ENCODE results near the gene CD2BP2. TPM values are rescaled to one million over a fixed set of nuclear protein-coding genes. Genes with fewer than 3 reads are reported as not detected.
"Not testable (repeated sequence)": the region's sequence is repeated elsewhere in the genome, so short reads cannot be mapped to it uniquely, and the experiment has no call there.

The CD2BP2 gene
- 34.3 TPM for polyA plus RNA-seq (ENCODE audit: insufficient read length)

DNA sequence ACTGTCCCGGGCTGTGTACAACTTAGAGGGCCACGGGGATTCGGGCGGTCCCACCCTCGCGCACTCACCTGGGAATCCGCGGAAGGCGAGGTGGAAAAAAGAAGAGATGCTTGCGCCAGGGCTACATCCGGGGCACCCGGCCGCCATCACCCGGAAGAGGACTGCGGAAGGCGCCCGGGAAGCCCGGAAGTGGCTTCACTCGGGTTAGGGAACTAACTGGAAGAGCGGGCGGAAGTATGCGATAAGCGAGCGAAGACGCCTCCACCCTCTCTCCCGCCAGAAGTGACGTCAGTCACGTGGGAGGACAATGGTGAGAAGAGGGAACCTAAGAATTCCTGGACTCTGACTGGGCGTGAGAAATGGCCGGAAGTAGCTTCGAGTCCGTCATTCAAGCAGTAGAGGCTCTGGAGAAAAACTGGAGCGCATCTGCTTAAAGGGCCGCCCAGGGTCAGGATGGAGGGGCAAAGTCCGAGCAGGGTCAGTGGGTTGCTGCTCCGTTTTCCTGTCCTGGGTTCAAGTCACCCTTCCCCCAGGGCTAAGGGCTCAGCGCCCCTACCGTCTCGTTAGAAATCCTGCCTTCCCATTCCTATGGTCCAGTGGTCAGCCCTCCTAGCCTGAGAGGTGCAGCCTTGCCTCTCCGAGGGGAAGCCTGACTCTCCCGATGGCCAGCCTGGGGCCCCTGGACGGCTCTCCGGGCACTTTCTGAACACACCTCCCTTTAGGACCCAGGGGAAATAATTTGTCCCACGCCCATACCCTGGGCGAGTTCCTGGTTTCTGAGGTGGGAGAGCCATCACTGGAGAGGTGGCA is at the start of gene CD2BP2:
Gene CD2BP2, minus strand, starts transcription at position 165 of the 810 bp plus-strand sequence. CDS start 627 bp downstream, outside the sequence.
- DNase-seq = peak; percentile 100

DNA sequence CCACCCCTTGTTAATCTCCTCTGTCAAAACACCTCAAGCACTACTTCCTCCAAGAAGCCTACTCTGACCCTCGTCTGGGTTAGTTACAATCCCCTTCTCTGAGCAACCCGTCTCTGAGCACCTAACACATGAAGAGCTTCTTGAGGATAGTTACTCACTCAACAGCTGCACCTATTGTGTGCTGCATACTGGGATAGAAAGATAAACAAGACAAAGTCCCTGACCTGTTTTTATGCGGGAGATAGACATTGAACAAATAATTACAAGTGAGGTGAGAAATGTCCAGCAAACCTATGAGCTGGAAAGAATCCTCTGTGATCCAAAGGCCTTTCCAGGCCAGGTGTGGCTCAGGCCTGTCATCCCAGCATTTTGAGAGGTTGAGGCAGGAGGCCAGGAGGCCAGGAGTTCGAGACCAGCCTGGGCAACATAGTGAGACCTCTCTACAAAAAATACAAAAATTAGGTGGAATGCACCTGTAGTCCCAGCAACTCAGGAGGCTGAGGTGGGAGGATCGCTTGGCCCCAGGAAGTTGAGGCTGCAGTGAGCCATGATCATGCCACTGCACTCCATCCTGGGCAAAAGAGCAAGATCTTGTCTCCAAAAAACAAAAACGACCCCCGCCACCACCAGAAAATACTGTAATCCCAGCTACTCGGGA is 46.8 kb upstream of the CD2BP2 start:
- no peak for DNase-seq

DNA sequence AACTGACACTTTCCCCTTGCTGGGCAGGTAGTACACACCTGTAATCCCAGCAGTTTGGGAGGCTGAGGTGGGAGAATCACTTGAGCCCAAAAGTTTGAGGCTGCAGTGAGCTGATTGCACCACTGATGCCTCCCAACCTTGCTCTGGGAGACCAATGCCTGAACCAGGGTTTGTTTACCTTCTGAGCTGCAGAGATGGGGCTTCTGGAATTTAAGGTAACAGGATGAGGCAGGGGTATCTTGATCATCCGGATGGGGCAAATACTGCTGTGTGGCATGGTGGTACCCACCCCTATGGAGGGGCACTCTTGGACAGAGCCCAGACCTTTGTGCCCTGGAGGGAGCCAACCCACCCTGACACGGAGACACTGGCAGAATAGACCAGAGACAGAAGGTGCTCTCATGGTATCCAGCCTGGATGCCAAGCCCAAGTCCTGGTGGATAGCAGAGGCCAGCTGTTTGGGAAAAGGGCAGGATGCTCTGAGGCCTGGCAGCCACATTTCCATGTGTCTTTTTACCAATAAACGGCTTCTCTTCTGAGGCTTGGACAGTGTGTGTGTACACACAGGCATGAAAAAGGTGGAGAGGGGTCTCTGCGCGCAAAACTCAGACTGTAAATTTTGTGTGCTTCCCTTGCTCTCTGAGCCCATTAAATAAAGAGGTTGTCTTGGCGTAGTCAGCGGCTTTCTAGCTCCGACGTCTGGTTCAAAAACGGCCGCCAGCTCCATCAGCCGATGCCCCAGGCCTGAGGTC is 44.5 kb upstream of the CD2BP2 start:
- no peak for DNase-seq

DNA sequence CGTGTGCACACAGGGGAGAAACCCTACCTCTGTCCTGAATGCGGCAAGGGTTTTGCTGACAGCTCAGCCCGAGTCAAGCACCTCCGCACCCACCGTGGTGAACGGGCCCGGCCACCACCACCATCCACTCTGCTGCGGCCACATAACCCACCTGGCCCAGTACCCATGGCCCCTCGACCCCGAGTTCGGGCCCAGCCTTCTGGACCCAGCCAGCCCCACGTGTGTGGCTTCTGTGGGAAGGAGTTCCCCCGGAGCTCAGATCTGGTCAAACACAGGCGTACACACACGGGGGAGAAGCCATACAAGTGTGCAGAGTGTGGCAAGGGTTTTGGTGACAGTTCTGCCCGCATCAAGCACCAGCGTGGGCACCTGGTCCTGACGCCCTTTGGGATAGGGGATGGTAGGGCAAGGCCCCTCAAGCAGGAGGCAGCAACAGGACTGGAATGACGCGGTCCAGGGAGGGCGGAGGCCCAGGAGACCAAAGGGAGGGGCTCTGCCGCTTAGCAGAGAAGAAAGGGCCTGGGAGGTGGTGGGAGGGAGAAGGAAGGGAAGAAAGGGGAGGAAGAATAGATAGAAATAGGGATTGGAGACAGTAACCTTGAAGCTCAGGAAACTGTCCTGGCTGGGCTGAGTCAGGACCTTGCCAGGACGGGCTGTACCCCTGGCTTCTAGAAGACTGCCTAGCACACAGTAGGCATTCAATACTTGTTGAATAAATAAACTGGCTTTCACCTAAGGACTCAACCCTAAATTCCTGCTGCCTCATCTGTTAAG is 43.7 kb upstream of the CD2BP2 start:
- DNase-seq = no peak

DNA sequence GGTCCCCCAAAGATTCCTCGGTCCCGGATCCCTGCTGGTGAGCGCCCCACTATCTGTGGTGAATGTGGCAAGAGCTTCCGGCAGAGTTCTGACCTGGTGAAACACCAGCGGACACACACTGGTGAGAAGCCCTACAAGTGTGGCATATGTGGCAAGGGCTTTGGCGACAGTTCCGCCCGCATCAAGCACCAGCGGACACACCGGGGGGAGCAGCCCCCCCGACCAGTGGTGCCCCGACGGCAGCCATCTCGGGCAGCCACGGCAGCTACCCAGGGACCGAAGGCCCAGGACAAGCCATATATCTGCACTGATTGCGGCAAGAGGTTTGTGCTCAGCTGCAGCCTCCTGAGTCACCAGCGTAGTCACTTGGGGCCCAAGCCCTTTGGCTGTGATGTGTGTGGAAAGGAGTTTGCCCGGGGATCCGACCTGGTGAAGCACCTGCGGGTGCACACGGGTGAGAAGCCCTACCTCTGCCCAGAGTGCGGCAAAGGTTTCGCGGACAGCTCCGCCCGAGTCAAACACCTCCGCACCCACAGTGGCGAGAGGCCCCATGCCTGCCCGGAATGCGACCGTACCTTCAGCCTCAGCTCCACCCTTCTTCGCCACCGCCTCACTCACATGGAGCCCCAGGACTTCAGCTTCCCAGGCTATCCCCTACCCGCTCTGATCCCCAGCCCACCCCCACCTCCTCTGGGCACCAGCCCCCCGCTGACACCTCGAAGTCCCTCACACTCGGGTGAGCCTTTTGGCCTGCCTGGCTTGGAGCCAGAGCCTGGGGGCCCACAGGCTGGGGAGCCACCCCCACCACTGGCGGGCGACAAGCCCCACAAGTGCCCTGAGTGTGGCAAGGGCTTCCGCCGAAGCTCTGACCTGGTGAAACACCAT is 42.9 kb upstream of the CD2BP2 start:
- no peak for DNase-seq

DNA sequence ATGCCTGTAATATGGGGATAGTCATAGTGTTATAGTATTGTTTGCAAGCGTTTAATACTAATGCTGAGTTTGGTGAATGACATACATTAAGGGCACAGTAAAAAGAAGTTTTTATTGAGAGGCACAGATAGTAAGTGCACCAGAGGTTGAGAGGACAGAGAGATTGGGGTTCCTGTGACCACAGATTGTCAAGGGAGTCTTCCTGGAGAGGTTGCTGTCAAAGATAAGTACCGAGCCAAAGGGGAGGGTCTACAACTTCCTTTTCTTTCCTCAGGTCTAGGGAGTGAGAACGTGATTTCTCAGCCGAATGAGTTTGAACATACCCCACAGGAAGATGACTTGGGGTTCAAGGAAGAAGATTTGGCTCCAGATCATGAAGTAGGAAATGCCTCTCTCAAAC is 41.9 kb upstream of the CD2BP2 start:
- no peak for DNase-seq

DNA sequence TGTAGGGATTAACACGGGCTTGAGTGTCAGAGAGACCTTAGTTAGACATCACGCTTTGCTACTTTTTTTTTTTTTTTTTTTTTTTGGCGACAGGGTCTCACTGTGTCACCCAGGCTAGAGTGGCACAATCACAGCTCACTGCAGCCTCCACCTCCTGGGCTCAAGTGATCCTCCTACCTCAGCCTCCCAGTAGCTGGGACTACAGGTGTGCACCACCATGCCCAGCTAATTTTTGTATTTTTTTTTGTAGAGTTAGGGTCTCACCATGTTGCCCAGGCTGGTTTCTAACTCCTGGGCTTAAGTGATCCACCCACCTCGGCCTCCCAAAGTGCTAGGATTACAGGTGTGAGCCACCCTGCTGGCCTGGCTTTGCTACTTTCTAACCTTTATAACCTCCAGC is 41.5 kb upstream of the CD2BP2 start:
- not testable (repeated sequence) for DNase-seq

DNA sequence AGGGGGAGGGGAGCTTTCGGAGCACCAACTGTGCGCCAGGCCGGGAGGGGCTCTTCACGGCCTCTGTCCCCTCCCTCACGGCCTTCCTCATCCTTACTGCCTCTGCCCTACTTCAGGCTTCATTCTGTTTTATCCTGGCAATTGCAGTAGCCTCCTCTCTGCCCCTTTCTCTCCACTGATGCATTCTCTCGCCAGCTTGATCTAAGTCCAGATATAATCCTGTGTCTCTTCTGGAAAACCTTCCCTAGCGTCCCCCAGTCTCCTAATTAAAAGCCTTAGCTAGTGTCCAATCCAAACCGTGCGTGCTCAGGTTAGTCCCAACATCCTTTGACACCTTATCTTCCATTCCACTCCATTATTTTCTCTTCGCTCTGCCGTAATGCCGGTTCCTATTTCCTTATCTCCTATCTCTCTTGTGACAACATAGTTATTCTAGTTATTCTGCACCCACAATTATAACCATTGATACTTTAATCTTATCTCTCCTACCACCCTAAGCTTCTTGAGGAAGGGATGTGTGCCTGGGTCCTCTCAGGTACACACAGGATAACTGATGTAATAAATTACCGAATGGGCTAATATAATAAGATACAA is 41.0 kb upstream of the CD2BP2 start:
- DNase-seq = no peak

DNA sequence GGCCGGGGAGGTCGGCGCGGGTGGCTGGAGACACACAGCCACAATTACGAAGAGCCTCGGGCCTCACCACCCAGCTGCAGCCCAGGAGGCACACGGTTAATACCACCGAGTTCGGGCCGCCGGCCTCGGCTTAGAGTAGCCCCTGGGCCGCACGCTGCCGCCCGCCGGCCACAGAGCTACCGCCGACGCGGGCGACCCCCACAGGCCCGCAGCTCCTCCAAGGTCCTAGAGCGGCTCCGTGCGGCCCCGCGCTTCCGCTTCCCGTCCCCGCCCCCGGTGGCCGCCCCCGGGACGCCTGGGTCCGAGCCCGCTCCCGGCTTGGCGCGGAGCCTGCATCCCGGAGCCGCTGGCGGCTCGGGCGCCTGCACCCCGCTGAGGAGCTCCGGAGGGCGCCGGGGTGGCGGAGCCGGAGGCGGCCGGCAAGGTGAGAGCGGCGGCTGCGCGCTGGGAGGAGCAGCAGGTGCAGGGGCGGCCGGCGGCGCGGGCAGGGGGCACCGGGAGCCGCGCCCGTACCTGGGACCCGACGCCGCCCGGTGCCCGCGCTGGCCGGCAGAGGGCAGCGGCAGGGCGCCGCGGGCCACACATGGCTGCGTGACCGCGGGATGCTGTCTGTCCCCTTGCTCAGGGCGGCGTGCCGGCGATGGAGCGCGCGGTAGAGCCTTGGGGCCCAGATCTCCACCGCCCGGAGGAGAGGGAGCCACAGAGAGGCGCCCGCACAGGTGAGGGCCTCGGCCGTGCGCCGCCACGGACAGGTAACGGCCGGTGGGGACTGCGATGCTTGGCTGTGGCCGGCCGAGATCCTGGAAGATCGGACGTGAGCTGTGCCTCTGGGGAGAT is 40.3 kb upstream of the CD2BP2 start, which contains the start of gene ZNF48:
Gene ZNF48, plus strand, starts transcription at position 266 of the 837 bp plus-strand sequence. Its CDS starts 375 bp downstream, at position 641.
- DNase-seq = peak; percentile 93

DNA sequence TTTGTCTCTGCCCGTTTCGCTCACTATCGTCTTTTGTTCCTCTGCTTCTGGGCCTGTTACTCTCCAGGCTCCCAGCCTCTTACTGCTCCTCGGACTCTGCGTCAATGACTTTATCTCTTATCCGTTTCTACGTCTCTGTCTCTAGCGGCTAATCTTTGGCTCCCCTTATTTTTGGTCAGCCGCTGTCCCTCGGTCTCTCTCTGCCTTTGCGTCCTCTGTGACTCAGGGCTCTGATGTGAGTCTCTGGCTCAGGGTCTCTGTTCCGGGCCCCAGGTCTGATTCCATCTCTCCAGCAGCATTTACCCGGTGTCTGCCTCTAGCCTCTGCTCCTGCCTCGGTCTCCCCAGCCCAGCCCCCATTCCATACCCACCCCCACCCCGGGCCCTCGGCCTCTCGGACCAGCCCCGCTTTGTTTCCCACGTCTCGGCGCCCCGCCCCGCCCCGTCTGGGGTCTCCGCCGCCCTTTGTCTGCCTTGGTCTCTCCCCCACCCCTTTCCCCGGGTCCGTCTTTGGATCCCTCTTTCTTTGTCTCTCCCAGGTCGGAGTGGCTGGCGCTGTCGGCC is 39.6 kb upstream of the CD2BP2 start:
- peak; percentile 38 for DNase-seq

DNA sequence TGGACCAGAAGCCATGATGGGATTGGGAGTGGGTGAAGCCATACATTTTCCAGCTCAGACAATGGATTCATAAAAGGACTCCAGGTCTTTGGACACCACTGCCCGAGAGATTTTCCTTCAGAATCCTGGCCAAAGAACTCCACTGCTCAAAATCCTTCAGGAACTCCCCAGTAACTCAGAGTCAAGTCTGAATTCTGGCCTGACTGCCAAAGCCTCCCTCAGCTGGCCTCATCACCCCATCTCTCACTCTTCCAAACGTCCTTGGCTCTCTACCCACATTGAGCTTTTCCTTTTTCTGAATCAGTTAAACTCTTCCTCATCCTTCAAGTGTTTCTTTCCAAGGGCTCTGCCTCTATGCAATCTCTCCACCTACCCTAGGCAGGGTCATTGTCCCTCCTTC is 28.4 kb upstream of the CD2BP2 start:
- DNase-seq = peak; percentile 75

DNA sequence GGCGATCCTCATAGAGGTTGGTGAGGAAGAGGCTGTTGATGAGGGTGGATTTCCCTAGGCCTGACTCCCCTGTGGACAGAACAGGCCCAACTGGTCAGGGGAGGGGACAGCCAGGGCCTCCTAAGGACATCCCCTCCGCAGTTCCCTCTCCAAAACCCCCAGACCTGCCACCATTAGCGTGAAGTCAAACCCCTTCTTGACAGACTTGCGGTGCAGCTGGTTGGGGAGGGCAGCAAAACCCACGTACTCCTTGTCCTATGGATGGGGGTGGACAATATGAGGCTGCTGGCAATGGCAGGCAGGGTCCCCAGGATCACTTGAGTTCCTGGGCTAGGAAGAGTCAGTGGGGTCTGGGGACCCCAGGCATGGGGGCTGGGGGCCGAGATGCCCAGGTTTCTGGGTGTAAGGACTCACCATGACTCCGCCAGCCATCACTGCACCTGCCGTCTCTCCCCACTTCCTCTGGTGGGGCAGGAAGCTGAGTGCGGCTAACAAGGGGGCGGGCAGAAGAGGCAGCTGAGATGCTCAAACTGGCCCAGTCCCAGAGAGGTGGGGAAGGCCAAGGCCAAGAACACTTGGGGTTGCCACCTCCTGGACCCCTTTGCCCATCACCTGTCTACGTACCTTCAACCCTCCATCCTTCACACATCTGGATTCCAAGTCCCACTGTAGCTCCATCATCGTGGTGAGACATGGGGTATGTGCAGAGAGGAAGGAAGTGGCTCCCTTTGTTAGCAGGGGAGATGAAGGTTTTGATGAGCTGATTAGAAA is 27.2 kb upstream of the CD2BP2 start, which contains the start of gene SEPTIN1:
Gene SEPTIN1, minus strand, starts transcription at position 451 of the 771 bp plus-strand sequence. Its CDS starts 19 bp downstream, at position 432.
- DNase-seq = no peak

DNA sequence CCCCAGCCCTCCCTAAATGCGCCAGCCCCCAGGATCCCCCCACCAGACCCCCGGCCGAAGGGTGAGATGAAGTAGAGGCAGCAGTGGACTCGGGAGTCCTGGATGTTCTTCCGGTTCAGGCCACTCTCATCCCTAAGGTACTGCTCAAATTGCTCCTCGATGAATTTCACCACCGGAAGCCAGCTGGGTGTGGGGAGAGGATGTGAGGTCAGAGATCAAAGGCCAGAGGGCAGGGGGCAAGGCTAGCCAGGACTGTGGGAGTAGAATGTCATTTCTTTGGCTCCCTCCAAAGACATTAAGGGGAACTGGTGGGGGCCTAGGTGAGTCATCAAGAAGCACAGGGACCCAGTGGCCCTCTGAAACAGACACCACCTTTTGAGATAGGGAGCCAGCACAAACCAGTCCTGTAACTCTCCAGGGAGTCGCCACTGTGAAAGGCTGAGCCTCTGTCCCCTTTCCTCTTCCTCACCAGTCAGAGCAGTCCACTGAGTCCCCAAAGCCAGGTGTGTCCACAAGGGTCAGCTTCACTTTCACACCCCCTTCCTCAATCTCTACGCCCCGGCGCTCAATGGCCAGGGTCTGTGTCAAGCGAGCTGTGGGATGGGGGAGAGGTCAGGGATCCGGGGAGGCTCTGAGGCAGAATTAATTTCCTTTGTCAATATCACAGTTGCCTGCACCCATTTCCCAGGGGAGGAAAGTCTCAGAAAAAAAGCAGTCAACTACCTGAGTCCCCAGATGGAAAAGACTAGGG is 26.4 kb upstream of the CD2BP2 start:
- DNase-seq = no peak

DNA sequence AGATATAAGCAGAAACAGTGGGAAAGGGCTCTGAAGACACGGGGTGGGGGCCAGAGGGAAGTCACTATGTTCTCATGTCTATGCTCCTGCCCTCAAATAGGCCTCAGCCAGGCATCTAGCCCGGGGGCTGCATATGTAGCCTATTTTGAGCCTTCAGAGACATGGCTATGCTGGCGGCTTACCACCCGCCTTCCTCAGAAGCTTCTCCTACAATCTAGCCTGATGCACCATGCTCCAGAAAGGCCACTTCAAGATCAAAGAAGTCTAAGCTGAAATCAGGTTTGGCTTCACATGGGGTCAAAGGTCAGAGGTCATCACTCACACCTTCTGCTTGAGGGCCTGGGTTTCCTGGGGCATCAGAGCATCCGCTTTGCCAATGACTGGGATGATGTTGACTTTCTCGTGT is 25.7 kb upstream of the CD2BP2 start:
- DNase-seq = no peak

DNA sequence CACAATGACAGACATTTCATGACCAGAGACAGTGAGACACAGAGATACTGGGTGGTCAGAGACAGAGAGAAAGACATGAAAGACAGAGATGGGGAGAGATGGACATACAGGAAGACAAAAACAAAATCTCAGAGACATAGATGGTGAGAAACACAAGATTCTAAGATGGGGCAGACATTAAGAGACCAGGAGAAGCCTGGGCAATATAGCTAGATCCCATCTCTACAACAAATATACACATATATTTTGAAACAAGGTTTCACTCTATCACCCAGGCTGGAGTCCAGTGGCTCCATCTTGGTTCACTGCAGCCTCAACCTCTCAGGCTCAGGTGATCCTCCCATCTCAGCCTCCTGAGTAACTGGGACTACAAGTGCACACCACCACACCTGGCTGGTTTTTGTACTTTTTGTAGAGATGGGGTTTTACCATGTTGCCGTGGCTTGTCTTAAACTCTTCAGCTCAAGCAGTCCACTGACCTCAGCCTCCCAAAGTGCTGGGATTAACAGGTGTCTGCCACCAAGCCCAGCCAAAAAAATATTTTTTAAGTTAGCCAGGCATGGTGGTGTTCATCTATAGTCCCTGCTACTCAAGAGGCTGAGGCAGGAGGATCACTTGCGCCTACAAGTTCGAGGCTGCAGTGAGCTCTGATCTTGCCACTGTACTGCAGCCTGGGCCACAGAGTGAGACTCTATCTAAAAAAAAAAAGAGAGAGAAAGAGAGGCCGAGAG is 25.1 kb upstream of the CD2BP2 start:
- DNase-seq = no peak

DNA sequence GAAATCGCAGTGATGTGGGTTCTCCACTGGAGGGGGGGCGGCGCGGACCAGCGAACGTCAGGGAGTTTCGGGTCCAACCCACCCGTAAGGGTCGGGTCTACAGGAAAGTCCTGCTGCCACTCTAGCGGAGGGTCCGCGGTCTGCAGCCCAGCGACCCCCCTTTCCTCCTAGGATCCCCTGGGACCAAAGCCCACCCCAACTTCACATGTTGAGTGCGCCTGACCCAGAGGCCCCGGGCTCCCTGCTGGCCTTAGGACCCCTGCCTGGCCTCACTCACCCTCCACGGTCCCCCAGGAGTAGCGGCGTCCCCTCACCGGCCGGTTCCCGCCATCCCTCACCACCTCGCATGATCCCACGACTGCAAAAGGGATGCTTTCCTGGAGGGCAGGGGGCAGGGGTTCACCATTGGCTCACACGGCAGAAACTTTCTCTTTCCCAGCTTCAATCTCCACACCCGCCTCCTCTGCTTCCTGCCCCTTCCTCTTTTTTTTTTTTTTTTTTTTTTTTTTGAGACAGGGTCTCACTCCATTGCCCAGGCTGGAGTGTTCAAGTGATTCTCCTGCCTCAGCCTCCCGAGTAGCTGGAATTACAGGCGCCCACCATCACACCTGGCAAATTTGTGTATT is 24.2 kb upstream of the CD2BP2 start:
- no peak for DNase-seq

Data from hindlimb muscle (tissue), 1 donor.